ENCODE data around the gene LTBP1.

LTBP1 gene

DNA sequence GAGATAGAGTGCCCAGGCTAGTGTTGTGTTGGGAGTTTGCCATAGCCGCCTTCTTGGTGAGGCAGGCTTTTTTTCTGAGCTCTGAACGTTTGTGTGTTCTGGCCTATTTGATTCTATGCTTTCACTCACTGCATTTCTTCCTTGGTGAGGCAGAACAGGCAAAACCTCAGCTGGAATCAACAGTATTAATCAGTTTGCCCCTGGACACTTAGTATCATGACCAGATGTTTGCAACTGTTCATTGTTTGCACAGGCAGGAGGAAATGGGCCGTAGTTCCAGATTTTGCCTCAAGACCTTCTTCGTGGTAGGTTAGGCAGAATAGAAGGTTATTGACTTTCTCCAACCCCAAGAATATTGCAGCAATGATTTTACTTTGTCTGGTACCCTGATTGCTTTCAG lies 311.6 kb downstream of the LTBP1 start:
- no peak overlapping the region for H4K8ac ChIP-seq (ENCODE audit: low read depth, low read length)
- H3K4me2 ChIP-seq (ENCODE audit: low read length), result no peak overlapping the region
- H3K27ac ChIP-seq (ENCODE audit: low read depth, low read length), result no peak overlapping the region
- no peak overlapping the region for H3K18ac ChIP-seq (ENCODE audit: low read length)
- no peak overlapping the region for H3K4ac ChIP-seq (ENCODE audit: low read depth, low read length)
- H2BK12ac ChIP-seq (ENCODE audit: low read length), result no peak overlapping the region
- H3K79me1 ChIP-seq (ENCODE audit: low read length), result no peaks in the 10 kb centered on the region
- no peaks in the 10 kb centered on the region for H3K79me2 ChIP-seq (ENCODE audit: control insufficient read depth, insufficient read depth, low read length, poor library complexity)
- H4K12ac ChIP-seq (ENCODE audit: low read depth, low read length), result no peak overlapping the region
- H2AFZ ChIP-seq (ENCODE audit: insufficient read depth, low read length, poor library complexity), result no peak overlapping the region
- no peak overlapping the region for H3K23ac ChIP-seq (ENCODE audit: low read length)
- no peak overlapping the region for H3K4me3 ChIP-seq (ENCODE audit: low read depth, low read length)
- no peak overlapping the region for H2AK5ac ChIP-seq (ENCODE audit: low read length)
- no CpG with 5 or more reads among the region's 4 CpGs for WGBS (ENCODE audit: extremely low coverage, insufficient coverage, insufficient read length)
- H4K91ac ChIP-seq (ENCODE audit: low read depth, low read length), result no peak overlapping the region
- DNase-seq, result no peak
- no peak overlapping the region for H2BK120ac ChIP-seq (ENCODE audit: insufficient read depth, low read length, poor library complexity)
- H3K36me3 ChIP-seq (ENCODE audit: control insufficient read depth in 1 of 2, insufficient read depth in 2 of 2, low read length in 2 of 2), result peaks cover 0 to 2% of the 10 kb centered on the region in 2 experiments
- no peaks in the 10 kb centered on the region for H3K9me3 ChIP-seq (ENCODE audit: insufficient read depth, low read depth, low read length)
- no peak overlapping the region for H2BK5ac ChIP-seq (ENCODE audit: low read depth, low read length, poor library complexity)
- no peak overlapping the region for H3K9ac ChIP-seq (ENCODE audit: low read length)
- H3K27me3 ChIP-seq (ENCODE audit: insufficient read depth, low read length), result no peaks in the 10 kb centered on the region
- no peaks in the 10 kb centered on the region for H3K4me1 ChIP-seq (ENCODE audit: control insufficient read depth in 1 of 2, insufficient read depth in 2 of 2, low read length in 2 of 2)
- H3K14ac ChIP-seq (ENCODE audit: low read length), result no peak overlapping the region

- Histone ChIP-seq H2BK5ac (ENCODE audit: low read depth, low read length, poor library complexity) (no peak overlapping the region), H4K12ac (ENCODE audit: low read depth, low read length) (no peak overlapping the region), H3K4me3 (ENCODE audit: low read depth, low read length) (no peak overlapping the region), H2AFZ (ENCODE audit: insufficient read depth, low read length, poor library complexity) (no peak overlapping the region), H4K8ac (ENCODE audit: low read depth, low read length) (no peak overlapping the region), H4K91ac (ENCODE audit: low read depth, low read length) (no peak overlapping the region), H3K36me3 (ENCODE audit: control insufficient read depth in 1 of 2, insufficient read depth in 2 of 2, low read length in 2 of 2) (peaks cover 0 to 6% of the 10 kb centered on the region in 2 experiments), H3K23ac (ENCODE audit: low read length) (no peak overlapping the region), H3K4me1 (ENCODE audit: control insufficient read depth in 1 of 2, insufficient read depth in 2 of 2, low read length in 2 of 2) (no peaks in the 10 kb centered on the region), H3K79me2 (ENCODE audit: control insufficient read depth, insufficient read depth, low read length, poor library complexity) (no peaks in the 10 kb centered on the region), H3K27me3 (ENCODE audit: insufficient read depth, low read length) (no peaks in the 10 kb centered on the region), H3K4ac (ENCODE audit: low read depth, low read length) (no peak overlapping the region), H3K18ac (ENCODE audit: low read length) (no peak overlapping the region), H3K9ac (ENCODE audit: low read length) (no peak overlapping the region), H3K79me1 (ENCODE audit: low read length) (no peaks in the 10 kb centered on the region), H3K14ac (ENCODE audit: low read length) (no peak overlapping the region), H2BK120ac (ENCODE audit: insufficient read depth, low read length, poor library complexity) (no peak overlapping the region), H2BK12ac (ENCODE audit: low read length) (no peak overlapping the region), H2AK5ac (ENCODE audit: low read length) (no peak overlapping the region), H3K9me3 (ENCODE audit: insufficient read depth, low read depth, low read length) (peaks cover 5% of the 10 kb centered on the region), H3K4me2 (ENCODE audit: low read length) (no peak overlapping the region), H3K27ac (ENCODE audit: low read depth, low read length) (no peak overlapping the region)
- no peak for DNase-seq
- no CpG with 5 or more reads among the region's 4 CpGs for WGBS (ENCODE audit: extremely low coverage, insufficient coverage, insufficient read length)
These were observed 315.3 kb downstream of the LTBP1 start for GRCh38 chr2:33262097-33262496.

GRCh38 chr2:33264766-33265165 lies 318.0 kb downstream of the LTBP1 start:
- no CpG with 5 or more reads among the region's 3 CpGs for WGBS (ENCODE audit: extremely low coverage, insufficient coverage, insufficient read length)
- H3K14ac ChIP-seq (ENCODE audit: low read length), result no peak overlapping the region

GRCh38 chr2:33265584-33266338 lies 319.0 kb downstream of the LTBP1 start:
- Histone ChIP-seq H2AFZ (ENCODE audit: insufficient read depth, low read length, poor library complexity) (no peak overlapping the region), H2BK12ac (ENCODE audit: low read length) (no peak overlapping the region), H3K14ac (ENCODE audit: low read length) (no peak overlapping the region), H3K27me3 (ENCODE audit: insufficient read depth, low read length) (no peaks in the 10 kb centered on the region), H3K4me2 (ENCODE audit: low read length) (no peak overlapping the region), H4K8ac (ENCODE audit: low read depth, low read length) (no peak overlapping the region), H3K36me3 (ENCODE audit: control insufficient read depth in 1 of 2, insufficient read depth in 2 of 2, low read length in 2 of 2) (peaks cover 0 to 5% of the 10 kb centered on the region in 2 experiments), H4K91ac (ENCODE audit: low read depth, low read length) (no peak overlapping the region), H3K4me3 (ENCODE audit: low read depth, low read length) (no peak overlapping the region), H2BK120ac (ENCODE audit: insufficient read depth, low read length, poor library complexity) (no peak overlapping the region), H3K79me1 (ENCODE audit: low read length) (no peaks in the 10 kb centered on the region), H2AK5ac (ENCODE audit: low read length) (no peak overlapping the region), H3K23ac (ENCODE audit: low read length) (no peak overlapping the region), H3K27ac (ENCODE audit: low read depth, low read length) (no peak overlapping the region), H3K79me2 (ENCODE audit: control insufficient read depth, insufficient read depth, low read length, poor library complexity) (no peaks in the 10 kb centered on the region), H2BK5ac (ENCODE audit: low read depth, low read length, poor library complexity) (no peak overlapping the region), H4K12ac (ENCODE audit: low read depth, low read length) (no peak overlapping the region), H3K18ac (ENCODE audit: low read length) (no peak overlapping the region), H3K9ac (ENCODE audit: low read length) (no peak overlapping the region), H3K4me1 (ENCODE audit: control insufficient read depth in 1 of 2, insufficient read depth in 2 of 2, low read length in 2 of 2) (no peaks in the 10 kb centered on the region), H3K4ac (ENCODE audit: low read depth, low read length) (no peak overlapping the region), H3K9me3 (ENCODE audit: insufficient read depth, low read depth, low read length) (peaks cover 5% of the 10 kb centered on the region)
- no peak for DNase-seq
- no CpG with 5 or more reads among the region's 5 CpGs for WGBS (ENCODE audit: extremely low coverage, insufficient coverage, insufficient read length)

More at GRCh38 chr2:33264766-33265165, 318.0 kb downstream of the LTBP1 start:
- H4K12ac ChIP-seq (ENCODE audit: low read depth, low read length), result no peak overlapping the region
- H2AFZ ChIP-seq (ENCODE audit: insufficient read depth, low read length, poor library complexity), result no peak overlapping the region
- no peaks in the 10 kb centered on the region for H3K79me1 ChIP-seq (ENCODE audit: low read length)
- no peak overlapping the region for H3K4me3 ChIP-seq (ENCODE audit: low read depth, low read length)
- H3K18ac ChIP-seq (ENCODE audit: low read length), result no peak overlapping the region
- H3K23ac ChIP-seq (ENCODE audit: low read length), result no peak overlapping the region
- no peaks in the 10 kb centered on the region for H3K4me1 ChIP-seq (ENCODE audit: control insufficient read depth in 1 of 2, insufficient read depth in 2 of 2, low read length in 2 of 2)
- peaks cover 5% of the 10 kb centered on the region for H3K9me3 ChIP-seq (ENCODE audit: insufficient read depth, low read depth, low read length)
- H3K4ac ChIP-seq (ENCODE audit: low read depth, low read length), result no peak overlapping the region
- no peak overlapping the region for H4K8ac ChIP-seq (ENCODE audit: low read depth, low read length)
- H3K4me2 ChIP-seq (ENCODE audit: low read length), result no peak overlapping the region
- no peak overlapping the region for H3K27ac ChIP-seq (ENCODE audit: low read depth, low read length)
- no peak overlapping the region for H4K91ac ChIP-seq (ENCODE audit: low read depth, low read length)
- peak in 1 of 2 donors; percentile 21 for DNase-seq
- no peak overlapping the region for H2BK5ac ChIP-seq (ENCODE audit: low read depth, low read length, poor library complexity)
- no peak overlapping the region for H2BK12ac ChIP-seq (ENCODE audit: low read length)
- no peak overlapping the region for H3K9ac ChIP-seq (ENCODE audit: low read length)
- H3K27me3 ChIP-seq (ENCODE audit: insufficient read depth, low read length), result no peaks in the 10 kb centered on the region
- H3K79me2 ChIP-seq (ENCODE audit: control insufficient read depth, insufficient read depth, low read length, poor library complexity), result no peaks in the 10 kb centered on the region
- H2AK5ac ChIP-seq (ENCODE audit: low read length), result no peak overlapping the region
- H2BK120ac ChIP-seq (ENCODE audit: insufficient read depth, low read length, poor library complexity), result no peak overlapping the region
- H3K36me3 ChIP-seq (ENCODE audit: control insufficient read depth in 1 of 2, insufficient read depth in 2 of 2, low read length in 2 of 2), result peaks cover 0 to 5% of the 10 kb centered on the region in 2 experiments
